GM12878 (cell line): ENCODE measurements around the gene NAALADL2. TPM values are rescaled to one million over a fixed set of nuclear protein-coding genes. Genes with fewer than 3 reads are reported as not detected.

Experiments
- ATAC-seq: fragments of 200-7000 bp; cut with Tn5 transposase; 3 replicates; pipeline ENCODE4 v1.9.1; 2020; ENCODE audit warnings: mild to moderate bottlenecking, moderate library complexity
- BruUV-seq: library from RNA; stranded (reverse); fragments of 400-500 nt; replicated peaks from 2 replicates; lab custom pipeline; 2021; lab: Mats Ljungman, UMichigan
- CTCF ChIA-PET: fragments of 300-600 bp; sonication (Branson Sonifier 250); formaldehyde crosslinking; extraction: SDS; loops from one replicate; lab custom pipeline; 2021; ENCODE audit warnings: inconsistent platforms; lab: Yijun Ruan, JAX
- POLR2A ChIA-PET: fragments of 350-600 bp; formaldehyde crosslinking; extraction: SDS; loops from one replicate; lab custom pipeline; 2021; ENCODE audit warnings: inconsistent platforms; lab: Charles Lee
- RAD21 ChIA-PET: fragments of 300-600 bp; sonication (Branson Sonifier 250); formaldehyde crosslinking; loops from one replicate; lab custom pipeline; 2023; ENCODE audit warnings: antibody characterized with exemption; ENCODE audit not compliant: unreplicated experiment; lab: Charles Lee
- SMC1A ChIA-PET: fragments of 300-600 bp; sonication (Branson Sonifier 250); formaldehyde crosslinking; loops from one replicate; lab custom pipeline; 2023; ENCODE audit not compliant: unreplicated experiment, uncharacterized antibody; lab: Charles Lee
- DNase-seq: peaks from one replicate; pipeline ENCODE4 v3.0.0-alpha.2; 2011; ENCODE audit warnings: low read depth, low spot score
- FAIRE-seq: peaks from 3 replicates; lab custom pipeline; 2011; peaks lifted over from hg19 to GRCh38; lab: Jason Lieb, UNC
- H2AFZ ChIP-seq: 2 replicates; pipeline ENCODE4 v1.6.0; 2011; ENCODE audit warnings: low read depth, low read length, control low read depth; ENCODE audit not compliant: control insufficient read depth
- H3K27ac ChIP-seq: 2 replicates; pipeline ENCODE4 v1.5.1; 2011; ENCODE audit warnings: control low read depth; ENCODE audit not compliant: control insufficient read depth, insufficient read depth
- H3K27me3 ChIP-seq, 2 experiments: replicated peaks in 1 of 2; 2 replicates each; pipeline versions ENCODE4 v1.6.0 to v1.6.1; 2011; ENCODE audit warnings: low read length in 1 of 2; ENCODE audit not compliant: control insufficient read depth in 2 of 2, insufficient read depth in 2 of 2
- H3K36me3 ChIP-seq, 2 experiments: 2 replicates each; pipeline ENCODE4 v1.5.1; 2011; ENCODE audit warnings: low read length in 1 of 2; ENCODE audit not compliant: control insufficient read depth in 2 of 2, insufficient read depth in 2 of 2
- H3K4me1 ChIP-seq: 2 replicates; pipeline ENCODE4 v1.6.1; 2011; ENCODE audit warnings: mild to moderate bottlenecking, low read length, moderate library complexity, mixed read lengths; ENCODE audit not compliant: control insufficient read depth, insufficient read depth
- H3K4me2 ChIP-seq: 2 replicates; pipeline ENCODE4 v1.6.0; 2011; ENCODE audit warnings: control low read depth; ENCODE audit not compliant: control insufficient read depth, insufficient read depth
- H3K4me3 ChIP-seq: fragments of 200-600 bp; sonication (generic); 2 replicates; pipeline ENCODE4 v1.5.1; 2016
- H3K79me2 ChIP-seq: 2 replicates; pipeline ENCODE4 v1.6.0; 2011; ENCODE audit warnings: low read length; ENCODE audit not compliant: control insufficient read depth, insufficient read depth
- H3K9ac ChIP-seq: 2 replicates; pipeline ENCODE4 v1.8.0; 2011; ENCODE audit warnings: low read length, control low read depth, mixed read lengths; ENCODE audit not compliant: control insufficient read depth, insufficient read depth
- H3K9me3 ChIP-seq: replicated peaks from 3 replicates; pipeline ENCODE4 v1.5.1; 2011; ENCODE audit warnings: mild to moderate bottlenecking, low read length; ENCODE audit not compliant: control insufficient read depth, insufficient read depth
- H4K20me1 ChIP-seq: 2 replicates; pipeline ENCODE4 v1.6.0; 2011; ENCODE audit not compliant: control insufficient read depth, insufficient read depth
- ATF7 ChIP-seq: fragments of 450-650 bp; IDR thresholded peaks from 2 replicates; pipeline ENCODE4 v1.6.1; 2016; ENCODE audit warnings: low read depth, mild to moderate bottlenecking
- GATAD2B ChIP-seq: fragments of 450-650 bp; conservative IDR thresholded peaks from 2 replicates; pipeline ENCODE4 v1.6.1; 2017; ENCODE audit warnings: low read depth, mild to moderate bottlenecking, moderate library complexity
- HDAC2 ChIP-seq: fragments of 200-600 bp; sonication (generic); IDR thresholded peaks from 2 replicates; pipeline ENCODE4 v1.6.1; 2017
- IRF4 ChIP-seq: IDR thresholded peaks from 2 replicates; pipeline ENCODE4 v1.6.1; 2011; ENCODE audit warnings: low read depth, low read length
- PAX5 ChIP-seq: IDR thresholded peaks from 2 replicates; pipeline ENCODE4 v1.6.1; 2011; ENCODE audit warnings: low read depth, low read length, borderline replicate concordance
- PML ChIP-seq: IDR thresholded peaks from 2 replicates; pipeline ENCODE4 v1.6.1; 2012; ENCODE audit warnings: low read length, inconsistent platforms
- RELA ChIP-seq: fragments of 450-650 bp; IDR thresholded peaks from 2 replicates; pipeline ENCODE4 v1.8.0; 2014; ENCODE audit warnings: borderline replicate concordance; ENCODE audit not compliant: partially characterized antibody
- RUNX3 ChIP-seq: IDR thresholded peaks from 2 replicates; pipeline ENCODE4 v1.6.1; 2012; ENCODE audit warnings: low read length, inconsistent platforms
- SIN3A ChIP-seq: IDR thresholded peaks from 2 replicates; pipeline ENCODE4 v1.6.1; 2012; ENCODE audit warnings: low read depth, low read length, improper control_type of control experiment
- SMC3 ChIP-seq: IDR thresholded peaks from 2 replicates; pipeline ENCODE4 v1.6.1; 2011; ENCODE audit warnings: low read length, improper control_type of control experiment, borderline replicate concordance
- TCF12 ChIP-seq: IDR thresholded peaks from 2 replicates; pipeline ENCODE4 v1.6.1; 2011; ENCODE audit warnings: low read depth, mild to moderate bottlenecking, low read length
- YBX1 ChIP-seq: fragments of 450-650 bp; IDR thresholded peaks from 2 replicates; pipeline ENCODE4 v1.6.1; 2016; ENCODE audit warnings: antibody characterized with exemption
- WGBS: methylation state at CpG from one replicate; pipeline ENCODE4 v1.1.6; 2016; ENCODE audit warnings: low lambda C conversion rate; ENCODE audit not compliant: insufficient replicate concordance, insufficient coverage; ENCODE audit errors: missing lambda C conversion rate; 5-methylcytosine and 5-hydroxymethylcytosine counted together
- in situ Hi-C: fragments of 300-500 bp; cut with MboI; formaldehyde crosslinking; loops from 9 replicates; pipeline ENCODE4 v1.14.3; 2018; ENCODE audit warnings: mixed read lengths
- intact Hi-C: fragments of 100-400 bp; cut with micrococcal nuclease; formaldehyde crosslinking; loops from one replicate; pipeline ENCODE4 v1.14.2; 2022; ENCODE audit not compliant: unreplicated experiment
- polyA plus RNA-seq, 11 experiments: library from polyadenylated mRNA; depleted of rRNA in 4 of 11; unstranded in 6 of 11; stranded (reverse) in 5 of 11; fragments of >200 nt; fragmentation: Nextera tagmentation in 4 of 11; fragmentation: Illumina TruSeq in 1 of 11; extraction: Ambion mirVana in 4 of 11; extraction: Trizol in 1 of 11; gene quantifications; 1 replicate in 1 of 11; 2 replicates in 10 of 11; pipeline versions ENCODE4 v1.2.1 to v1.2.3, GENCODE V29; 2011 to 2016; ENCODE audit warnings: inconsistent platforms in 2 of 11, missing spikeins in 2 of 11, low read depth in 1 of 11
- total RNA-seq, 4 experiments: library from RNA; depleted of rRNA in 3 of 4; stranded (reverse); fragments of >200 nt in 3 of 4; fragmentation: Illumina TruSeq in 1 of 4; extraction: Trizol in 1 of 4; gene quantifications; 2 replicates each; pipeline versions ENCODE4 v1.2.1 to v1.2.3, GENCODE V29; 2013 to 2021
- TF ChIP-seq, protein P1 (sequence below): fragments of 150-350 bp; IDR thresholded peaks from 2 replicates; pipeline ENCODE4 v1.6.1; 2014; ENCODE audit warnings: mild to moderate bottlenecking, low read depth, low read length

NAALADL2 gene
- total and polyA plus RNA-seq, 10 of the 15 experiments (the other 5 are each of a cell fraction or from before 2014, with no cell fraction given) = 0.06 to 10.8 (median 0.46) TPM

GRCh38 chr3:174822320-174822719 lies 36.8 kb upstream of the NAALADL2 start:
- BruUV-seq = no TSS peak
- Histone ChIP-seq H3K27ac (no peak overlapping the region), H3K9me3 (no peaks in the 10 kb centered on the region), H3K4me3 (no peak overlapping the region), H3K79me2 (no peaks in the 10 kb centered on the region), H2AFZ (no peak overlapping the region), H3K9ac (no peak overlapping the region), H3K4me1 (no peaks in the 10 kb centered on the region), H4K20me1 (no peaks in the 10 kb centered on the region), H3K36me3 (no peaks in the 10 kb centered on the region), H3K4me2 (no peak overlapping the region), H3K27me3 (no peaks in the 10 kb centered on the region)
- DNase-seq (no peak), ATAC-seq (no peak), FAIRE-seq (no peak)
- in situ Hi-C loops = no loop called here
- ChIA-PET CTCF (no interaction called here), RAD21 (no interaction called here), POLR2A (no interaction called here), SMC1A (no interaction called here)
- 0% methylated on average over 2 of the region's 2 CpGs for WGBS
- intact Hi-C loops = no loop called here
- TF ChIP-seq PML (no peak), TCF12 (no peak), PAX5 (no peak), IRF4 (no peak), GATAD2B (no peak), YBX1 (no peak), RUNX3 (no peak), SMC3 (no peak), SIN3A (no peak), RELA (no peak), HDAC2 (no peak), ATF7 (no peak)
- TF ChIP-seq, protein P1, sequence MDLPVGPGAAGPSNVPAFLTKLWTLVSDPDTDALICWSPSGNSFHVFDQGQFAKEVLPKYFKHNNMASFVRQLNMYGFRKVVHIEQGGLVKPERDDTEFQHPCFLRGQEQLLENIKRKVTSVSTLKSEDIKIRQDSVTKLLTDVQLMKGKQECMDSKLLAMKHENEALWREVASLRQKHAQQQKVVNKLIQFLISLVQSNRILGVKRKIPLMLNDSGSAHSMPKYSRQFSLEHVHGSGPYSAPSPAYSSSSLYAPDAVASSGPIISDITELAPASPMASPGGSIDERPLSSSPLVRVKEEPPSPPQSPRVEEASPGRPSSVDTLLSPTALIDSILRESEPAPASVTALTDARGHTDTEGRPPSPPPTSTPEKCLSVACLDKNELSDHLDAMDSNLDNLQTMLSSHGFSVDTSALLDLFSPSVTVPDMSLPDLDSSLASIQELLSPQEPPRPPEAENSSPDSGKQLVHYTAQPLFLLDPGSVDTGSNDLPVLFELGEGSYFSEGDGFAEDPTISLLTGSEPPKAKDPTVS = no peak
